ENCODE measurements around the gene TARDBP.

DNA sequence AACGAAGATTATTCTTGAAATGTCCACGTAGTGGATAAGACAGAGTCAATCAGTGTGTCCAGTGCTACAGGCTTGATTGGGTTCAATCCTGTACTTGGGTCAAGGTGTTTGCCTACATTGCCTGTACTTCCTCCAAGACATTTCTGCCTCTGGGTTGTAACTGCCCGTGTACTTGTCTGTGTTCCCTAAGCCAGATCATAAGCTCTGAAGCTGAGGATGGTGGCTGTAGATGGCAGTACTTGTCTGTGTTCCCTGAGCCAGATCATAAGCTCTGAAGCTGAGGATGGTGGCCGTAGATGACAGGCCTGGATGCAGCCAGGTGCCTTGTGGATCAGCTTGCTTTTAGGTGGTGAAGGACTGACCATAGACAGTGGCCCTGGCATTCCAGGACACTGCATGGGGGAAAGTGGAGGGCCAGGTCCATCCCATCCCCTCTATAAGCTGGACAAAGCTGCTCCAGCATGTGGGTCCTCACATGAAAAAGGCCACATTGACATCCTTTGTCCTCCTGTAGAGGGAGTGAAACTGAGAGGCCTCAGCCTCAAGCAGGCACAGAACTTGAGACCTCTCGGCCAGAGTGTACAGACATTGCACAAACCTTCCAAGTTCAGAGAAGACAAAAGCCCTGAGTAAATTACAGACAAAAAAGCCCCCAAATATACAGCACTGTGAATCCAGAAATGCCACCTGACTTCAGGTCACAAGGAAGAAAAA lies 49.4 kb downstream of the TARDBP start:
- TF ChIP-seq, protein P1, sequence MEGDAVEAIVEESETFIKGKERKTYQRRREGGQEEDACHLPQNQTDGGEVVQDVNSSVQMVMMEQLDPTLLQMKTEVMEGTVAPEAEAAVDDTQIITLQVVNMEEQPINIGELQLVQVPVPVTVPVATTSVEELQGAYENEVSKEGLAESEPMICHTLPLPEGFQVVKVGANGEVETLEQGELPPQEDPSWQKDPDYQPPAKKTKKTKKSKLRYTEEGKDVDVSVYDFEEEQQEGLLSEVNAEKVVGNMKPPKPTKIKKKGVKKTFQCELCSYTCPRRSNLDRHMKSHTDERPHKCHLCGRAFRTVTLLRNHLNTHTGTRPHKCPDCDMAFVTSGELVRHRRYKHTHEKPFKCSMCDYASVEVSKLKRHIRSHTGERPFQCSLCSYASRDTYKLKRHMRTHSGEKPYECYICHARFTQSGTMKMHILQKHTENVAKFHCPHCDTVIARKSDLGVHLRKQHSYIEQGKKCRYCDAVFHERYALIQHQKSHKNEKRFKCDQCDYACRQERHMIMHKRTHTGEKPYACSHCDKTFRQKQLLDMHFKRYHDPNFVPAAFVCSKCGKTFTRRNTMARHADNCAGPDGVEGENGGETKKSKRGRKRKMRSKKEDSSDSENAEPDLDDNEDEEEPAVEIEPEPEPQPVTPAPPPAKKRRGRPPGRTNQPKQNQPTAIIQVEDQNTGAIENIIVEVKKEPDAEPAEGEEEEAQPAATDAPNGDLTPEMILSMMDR (IDR thresholded peaks at IDR 0.05): no peak
- TF ChIP-seq POLR2A (IDR thresholded peaks at IDR 0.05): no peak

All from esophagus squamous epithelium (tissue), 4 donors.